SH-SY5Y (cell line): ENCODE results near the gene SPDEF.

Experiments
- GATA2 ChIP-seq: IDR thresholded peaks from 2 replicates; pipeline ENCODE4 v1.6.1; 2011; ENCODE audit warnings: mild to moderate bottlenecking, low read depth, low read length
- GATA3 ChIP-seq: IDR thresholded peaks from 2 replicates; pipeline ENCODE4 v1.6.1; 2011; ENCODE audit warnings: low read depth, mild to moderate bottlenecking, low read length, moderate library complexity

The SPDEF gene

GRCh38 chr6:34561227-34561530 lies 5.0 kb upstream of the SPDEF start:
- TF ChIP-seq GATA3, result no peak
- TF ChIP-seq GATA2, result no peak

GRCh38 chr6:34560366-34561226 lies 4.5 kb upstream of the SPDEF start:
- TF ChIP-seq GATA2 (no peak), GATA3 (no peak)

GRCh38 chr6:34559651-34560365 lies 3.7 kb upstream of the SPDEF start:
- TF ChIP-seq GATA2 (no peak), GATA3 (no peak)

GRCh38 chr6:34558172-34558714 lies 2.1 kb upstream of the SPDEF start:
- no peak for TF ChIP-seq GATA2
- TF ChIP-seq GATA3, result no peak

GRCh38 chr6:34557228-34557627 lies 1.1 kb upstream of the SPDEF start:
- TF ChIP-seq GATA3 (no peak), GATA2 (no peak)

GRCh38 chr6:34556493-34556892 lies 364 bp upstream of the SPDEF start:
- no peak for TF ChIP-seq GATA2
- no peak for TF ChIP-seq GATA3

GRCh38 chr6:34555328-34555727 lies 801 bp downstream of the SPDEF start:
- no peak for TF ChIP-seq GATA2
- TF ChIP-seq GATA3, result no peak

- TF ChIP-seq GATA3 (no peak), GATA2 (no peak)
These were observed 1.2 kb downstream of the SPDEF start for GRCh38 chr6:34555007-34555322.

- TF ChIP-seq GATA3 (no peak), GATA2 (no peak)
These were observed 1.7 kb downstream of the SPDEF start for GRCh38 chr6:34554291-34555006.

GRCh38 chr6:34553750-34554149 lies 2.4 kb downstream of the SPDEF start:
- no peak for TF ChIP-seq GATA2
- TF ChIP-seq GATA3, result no peak

GRCh38 chr6:34553146-34553545 lies 3.0 kb downstream of the SPDEF start:
- TF ChIP-seq GATA2 (no peak), GATA3 (no peak)

- TF ChIP-seq GATA2 (no peak), GATA3 (no peak)
These were observed 3.5 kb downstream of the SPDEF start for GRCh38 chr6:34552620-34553019.

GRCh38 chr6:34551720-34552119 lies 4.4 kb downstream of the SPDEF start:
- TF ChIP-seq GATA2 (no peak), GATA3 (no peak)

GRCh38 chr6:34549804-34550202 lies 6.3 kb downstream of the SPDEF start:
- TF ChIP-seq GATA3 (no peak), GATA2 (no peak)

GRCh38 chr6:34549026-34549803 lies 6.9 kb downstream of the SPDEF start:
- TF ChIP-seq GATA2 (no peak), GATA3 (no peak)
